GM10266 (cell line): Measurements from ENCODE around the gene PRKAG2.

ENCODE experiments used
- DNase-seq: peaks from one replicate; pipeline ENCODE4 v3.0.0; 2012; ENCODE audit errors: extremely low spot score
- TF ChIP-seq, protein P1 (sequence below): IDR thresholded peaks from 2 replicates; pipeline ENCODE4 v1.5.1; 2012; ENCODE audit warnings: mild to moderate bottlenecking, low read depth; ENCODE audit not compliant: control insufficient read depth, insufficient read depth; ENCODE audit errors: missing control alignments

PRKAG2 gene

DNA sequence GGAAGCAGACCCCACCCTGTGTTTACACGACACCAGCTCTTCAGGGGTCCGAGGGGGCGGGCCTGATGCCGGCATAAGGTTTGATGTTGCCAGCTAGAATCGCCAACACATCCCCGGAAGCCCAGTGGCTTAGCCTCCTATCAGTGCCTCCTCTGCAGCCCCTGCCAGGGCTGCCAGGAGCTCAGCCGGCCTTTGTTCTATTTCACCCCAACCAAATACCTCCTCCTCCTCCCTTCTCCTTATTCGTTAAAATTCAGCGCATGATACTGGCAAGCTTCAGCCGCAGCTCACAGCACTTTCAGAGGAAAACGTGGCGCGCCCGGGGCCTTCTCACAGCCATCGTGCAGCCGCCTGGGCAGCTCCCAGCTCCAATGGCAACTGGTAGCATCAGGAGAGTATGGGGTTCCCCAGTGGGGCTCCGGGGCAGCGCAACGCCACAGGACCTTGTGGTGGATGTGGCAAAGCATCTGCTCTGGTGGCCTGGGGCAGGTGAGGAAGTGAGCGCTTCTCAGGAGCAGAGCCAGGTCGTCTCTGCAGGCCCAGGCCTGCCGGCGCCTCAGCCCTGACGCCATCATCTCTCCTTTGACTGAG lies 180.9 kb downstream of the PRKAG2 start:
- DNase-seq: no peak
- TF ChIP-seq, protein P1, sequence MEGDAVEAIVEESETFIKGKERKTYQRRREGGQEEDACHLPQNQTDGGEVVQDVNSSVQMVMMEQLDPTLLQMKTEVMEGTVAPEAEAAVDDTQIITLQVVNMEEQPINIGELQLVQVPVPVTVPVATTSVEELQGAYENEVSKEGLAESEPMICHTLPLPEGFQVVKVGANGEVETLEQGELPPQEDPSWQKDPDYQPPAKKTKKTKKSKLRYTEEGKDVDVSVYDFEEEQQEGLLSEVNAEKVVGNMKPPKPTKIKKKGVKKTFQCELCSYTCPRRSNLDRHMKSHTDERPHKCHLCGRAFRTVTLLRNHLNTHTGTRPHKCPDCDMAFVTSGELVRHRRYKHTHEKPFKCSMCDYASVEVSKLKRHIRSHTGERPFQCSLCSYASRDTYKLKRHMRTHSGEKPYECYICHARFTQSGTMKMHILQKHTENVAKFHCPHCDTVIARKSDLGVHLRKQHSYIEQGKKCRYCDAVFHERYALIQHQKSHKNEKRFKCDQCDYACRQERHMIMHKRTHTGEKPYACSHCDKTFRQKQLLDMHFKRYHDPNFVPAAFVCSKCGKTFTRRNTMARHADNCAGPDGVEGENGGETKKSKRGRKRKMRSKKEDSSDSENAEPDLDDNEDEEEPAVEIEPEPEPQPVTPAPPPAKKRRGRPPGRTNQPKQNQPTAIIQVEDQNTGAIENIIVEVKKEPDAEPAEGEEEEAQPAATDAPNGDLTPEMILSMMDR: no peak

DNA sequence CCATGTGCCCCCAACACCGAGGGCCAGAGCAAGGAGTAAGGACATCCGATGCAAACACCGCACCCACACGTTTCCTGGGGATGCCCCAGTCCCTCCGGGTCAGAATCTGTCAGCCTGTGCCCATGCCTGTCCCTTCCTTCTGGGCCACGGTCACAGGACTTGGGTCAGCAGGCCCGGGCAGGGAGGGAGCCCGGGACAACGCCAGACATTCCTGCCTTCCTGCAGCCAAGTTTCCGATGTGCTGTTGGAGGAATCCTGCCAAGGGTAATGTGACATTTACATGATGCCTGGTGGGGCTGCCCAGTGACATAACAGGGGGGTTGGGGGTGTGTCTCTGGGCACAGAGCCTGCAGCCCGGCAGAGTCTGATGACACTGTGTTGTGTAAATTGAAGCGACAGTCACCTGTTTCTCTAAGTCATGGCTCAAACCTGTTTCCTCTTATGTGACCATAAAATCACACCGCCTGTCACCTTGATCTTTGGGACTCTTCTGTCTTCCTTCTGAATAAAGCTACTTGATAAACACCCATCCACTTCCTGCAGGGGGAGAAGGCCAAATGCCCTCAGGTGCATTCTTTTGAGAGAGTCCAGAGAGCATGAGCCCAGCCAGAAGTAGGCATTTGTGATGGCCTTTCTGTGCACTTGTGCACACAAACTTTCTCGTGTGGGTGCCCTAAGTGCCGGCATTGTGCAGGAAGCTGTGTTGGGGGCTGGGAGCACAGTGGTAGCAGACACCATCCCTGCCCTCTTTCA lies 181.9 kb downstream of the PRKAG2 start:
- TF ChIP-seq, protein P1: no peak
- no peak for DNase-seq

DNA sequence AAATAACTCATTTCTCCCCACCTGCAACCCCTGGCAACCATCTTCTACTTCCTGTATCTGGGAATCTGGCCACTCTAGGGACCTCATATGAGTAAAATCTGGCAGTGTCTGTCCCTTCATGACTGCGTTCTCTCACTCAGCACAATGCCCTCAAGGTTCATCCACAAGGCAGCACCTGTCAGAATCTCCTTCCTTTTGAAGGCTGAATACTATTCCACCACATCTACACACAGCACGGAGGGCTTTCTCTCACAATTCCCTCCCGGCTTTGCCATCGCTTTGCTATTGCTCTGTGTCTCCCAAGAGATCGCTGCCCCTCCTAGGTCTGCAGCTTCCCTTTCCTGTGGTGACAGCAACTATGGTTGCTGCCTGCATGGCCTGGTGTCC lies 182.5 kb downstream of the PRKAG2 start:
- DNase-seq: no peak
- TF ChIP-seq, protein P1: no peak

DNA sequence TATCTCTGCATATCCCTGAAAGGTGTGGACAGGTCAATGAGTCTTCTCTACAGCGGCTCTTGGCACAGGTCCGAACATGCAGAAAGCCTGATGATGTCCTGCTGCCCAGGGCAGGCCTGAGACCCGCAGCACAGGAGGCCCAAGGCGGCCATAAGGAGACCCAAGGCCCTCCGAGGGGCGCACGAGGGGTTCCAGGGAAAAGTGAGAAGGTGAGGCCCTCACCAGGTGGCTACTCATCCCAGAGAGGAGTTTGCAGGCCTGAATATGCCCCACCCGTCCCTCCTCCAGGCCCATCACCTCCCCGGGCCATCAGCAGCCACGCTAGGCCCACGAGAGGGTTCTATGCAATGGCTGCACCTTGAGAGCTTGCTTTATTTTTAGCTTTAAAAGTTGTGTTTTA lies 183.8 kb downstream of the PRKAG2 start:
- no peak for DNase-seq
- TF ChIP-seq, protein P1: no peak

DNA sequence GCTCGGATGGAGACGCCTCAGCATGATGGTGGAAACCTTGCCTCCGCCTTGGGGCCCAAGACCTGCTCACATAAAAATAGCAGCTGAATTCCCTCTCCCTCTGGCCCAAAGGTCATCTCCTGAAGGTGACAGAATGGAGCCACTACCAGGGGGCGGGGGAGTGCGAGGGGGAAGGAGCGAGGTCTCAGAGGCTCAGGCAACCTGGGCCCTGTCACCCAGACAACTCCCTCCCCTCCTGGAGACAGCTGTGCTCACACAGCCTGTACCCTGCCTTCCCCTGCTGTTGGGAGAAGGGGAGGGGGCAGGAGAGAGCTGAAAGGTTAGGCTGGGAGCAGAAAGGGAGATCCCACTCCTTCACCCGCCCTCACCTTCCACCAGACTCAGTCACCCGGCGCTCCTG lies 184.2 kb downstream of the PRKAG2 start:
- TF ChIP-seq, protein P1: no peak
- no peak for DNase-seq

DNA sequence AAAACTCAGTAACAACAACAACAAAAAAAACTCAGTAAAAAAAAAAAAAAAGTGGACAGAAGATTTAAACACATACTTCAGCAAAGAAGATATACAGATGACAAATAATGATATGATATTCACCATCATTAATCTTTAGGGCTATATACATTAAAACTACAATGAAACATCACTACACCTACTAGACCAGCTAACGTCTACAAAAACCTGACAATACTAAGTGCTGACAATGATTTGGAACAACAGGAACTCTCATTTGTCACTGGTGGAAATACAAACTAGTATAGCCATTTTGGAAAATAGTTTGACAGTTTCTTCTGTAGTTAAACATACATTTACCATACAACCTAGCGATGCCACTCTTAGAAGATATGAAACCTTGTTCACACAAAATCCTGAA lies 185.5 kb downstream of the PRKAG2 start:
- DNase-seq: no peak
- TF ChIP-seq, protein P1: no peak

DNA sequence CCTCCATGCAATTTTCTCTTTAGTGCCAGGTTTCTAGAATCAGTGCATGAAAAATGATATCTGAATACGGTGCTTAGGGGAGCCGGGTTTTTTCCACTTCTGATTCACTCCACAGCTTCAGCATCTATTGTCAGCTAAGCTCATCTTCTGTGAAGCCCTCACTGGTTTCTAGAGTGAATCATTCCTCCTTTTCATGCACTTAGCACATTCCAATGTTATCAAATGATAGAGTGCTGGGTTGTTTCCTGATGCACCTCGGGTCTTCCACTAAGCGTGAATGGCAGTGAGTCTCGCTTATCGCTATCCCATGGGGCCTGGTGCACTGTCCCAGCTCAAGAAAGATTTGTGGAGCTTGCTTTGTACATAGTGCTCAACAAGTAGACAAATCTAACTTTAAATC lies 186.3 kb downstream of the PRKAG2 start:
- no peak for DNase-seq
- TF ChIP-seq, protein P1: no peak
